Aorta (tissue), 5 donors: ENCODE results near the gene AFF3. TPM values are rescaled to one million over a fixed set of nuclear protein-coding genes. Genes with fewer than 3 reads are reported as not detected.

ENCODE experiments used
- ATAC-seq: fragments of 200-7000 bp; cut with Tn5 transposase; one replicate; pipeline ENCODE4 v1.9.1; 2022; ENCODE audit warnings: moderate library complexity; ENCODE audit not compliant: low FRiP score
- DNase-seq, 2 donors: peaks; one replicate each; pipeline ENCODE4 v3.0.0-alpha.2; 2020
- H3K27ac ChIP-seq, 2 donors: one replicate each; pipeline ENCODE4 v1.5.1; 2013; ENCODE audit warnings: low read length in 2 of 2, mild to moderate bottlenecking in 2 of 2, moderate library complexity in 2 of 2, control low read depth in 1 of 2, inconsistent platforms in 1 of 2, low read depth in 1 of 2
- H3K27me3 ChIP-seq, 2 donors: one replicate each; pipeline ENCODE4 v1.6.1; 2013; ENCODE audit warnings: control low read depth in 1 of 2, low read length in 1 of 2, mild to moderate bottlenecking in 1 of 2, moderate library complexity in 1 of 2; ENCODE audit not compliant: insufficient read depth in 2 of 2, control insufficient read depth in 1 of 2
- H3K36me3 ChIP-seq, 2 donors: one replicate each; pipeline ENCODE4 v1.6.1; 2013; ENCODE audit warnings: control low read depth in 1 of 2, low read length in 1 of 2, mild to moderate bottlenecking in 1 of 2; ENCODE audit not compliant: insufficient read depth in 2 of 2, control insufficient read depth in 1 of 2
- H3K4me1 ChIP-seq, 2 donors: one replicate each; pipeline ENCODE4 v1.6.1; 2013; ENCODE audit warnings: low read length in 2 of 2, control low read depth in 1 of 2, mild to moderate bottlenecking in 1 of 2, moderate library complexity in 1 of 2; ENCODE audit not compliant: insufficient read depth in 2 of 2, control insufficient read depth in 1 of 2
- H3K4me3 ChIP-seq, 2 donors: one replicate each; pipeline ENCODE4 v1.5.1; 2013; ENCODE audit warnings: low read length in 2 of 2, control low read depth in 1 of 2, mild to moderate bottlenecking in 1 of 2
- H3K9me3 ChIP-seq: one replicate; pipeline ENCODE4 v1.6.1; 2013; ENCODE audit warnings: mild to moderate bottlenecking, low read length; ENCODE audit not compliant: control insufficient read depth
- WGBS, 2 donors: extraction: QIAGEN DNeasy Blood & Tissue Kit; methylation state at CpG; one replicate each; pipeline ENCODE4 v1.1.7; 2013; 5-methylcytosine and 5-hydroxymethylcytosine counted together
- intact Hi-C, 2 donors: fragments of 100-400 bp; cut with DNase I; formaldehyde crosslinking; loops; one replicate each; pipeline versions ENCODE4 v1.14.2 to v1.15.0; 2022
- polyA plus RNA-seq, 2 donors: library from polyadenylated mRNA; stranded (reverse); fragments of 200-250 nt; gene quantifications; one replicate each; pipeline ENCODE4 v1.2.3, GENCODE V29; 2013
- total RNA-seq, 2 donors: library from RNA; stranded (reverse); fragmentation: NEBNext Ultra II Directional; extraction: Animal tissue kit (Norgen Biotek cat#: 25700); gene quantifications; one replicate each; pipeline ENCODE4 v1.2.1, GENCODE V29; 2021
- donor health status: healthy with polysubstance abuse.
- donor health status: Bipolar disorder and iron deficiency.
- donor health status: DM: no; HTN: no; CAD: no.
- donor health status: DM: no; HTN: no; CAD: no.
- donor health status: DM: yes; HTN: yes; CAD: no.

Gene AFF3
- total and polyA plus RNA-seq, 4 donors = 0.25 to 15.7 (median 5.5) TPM

GRCh38 chr2:99821039-99821438 is 321.4 kb downstream of the AFF3 start:
- ATAC-seq = no peak
- DNase-seq = no peak
- H3K36me3 ChIP-seq = no peaks in the 10 kb centered on the region
- no peaks in the 10 kb centered on the region for H3K4me1 ChIP-seq
- 95 to 96% methylated on average over 3 of the region's 3 CpGs for WGBS, 2 donors
- H3K9me3 ChIP-seq = no peaks in the 10 kb centered on the region
- H3K27me3 ChIP-seq = no peaks in the 10 kb centered on the region
- H3K4me3 ChIP-seq = no peak overlapping the region
- H3K27ac ChIP-seq = no peak overlapping the region
- intact Hi-C loops = no loop called here

- intact Hi-C loops = loop anchor here in 1 of 2 donors (10.0 kb wide), 1 partner anchor 435 kb away; no protein-coding TSS in a partner anchor
- Histone ChIP-seq H3K4me1 (no peaks in the 10 kb centered on the region), H3K27ac (no peak overlapping the region), H3K9me3 (no peaks in the 10 kb centered on the region), H3K4me3 (no peak overlapping the region), H3K27me3 (no peaks in the 10 kb centered on the region), H3K36me3 (no peaks in the 10 kb centered on the region)
- no peak for ATAC-seq
- no peak for DNase-seq
- 93 to 97% methylated on average over 7 of the region's 7 CpGs for WGBS, 2 donors
Measured at GRCh38 chr2:99819766-99820165, 322.6 kb downstream of the AFF3 start.

- no peak for ATAC-seq
- no peak overlapping the region for H3K27ac ChIP-seq
- DNase-seq = no peak
- 84 to 92% methylated on average over 2 of the region's 2 CpGs for WGBS, 2 donors
- intact Hi-C loops = loop anchor here in 1 of 2 donors (10.0 kb wide), 1 partner anchor 436 kb away; no protein-coding TSS in a partner anchor
- no peaks in the 10 kb centered on the region for H3K36me3 ChIP-seq
- H3K4me3 ChIP-seq = no peak overlapping the region
- no peaks in the 10 kb centered on the region for H3K27me3 ChIP-seq
- no peaks in the 10 kb centered on the region for H3K9me3 ChIP-seq
- no peaks in the 10 kb centered on the region for H3K4me1 ChIP-seq
Measured at GRCh38 chr2:99818842-99819241, 323.5 kb downstream of the AFF3 start.

- no peaks in the 10 kb centered on the region for H3K4me1 ChIP-seq
- 86 to 92% methylated on average over 5 of the region's 5 CpGs for WGBS, 2 donors
- H3K36me3 ChIP-seq = no peaks in the 10 kb centered on the region
- H3K4me3 ChIP-seq = no peak overlapping the region
- no peak overlapping the region for H3K27ac ChIP-seq
- ATAC-seq (no peak), DNase-seq (no peak)
- intact Hi-C loops = loop anchor here in 1 of 2 donors (10.0 kb wide), 1 partner anchor 438 kb away; no protein-coding TSS in a partner anchor
- no peaks in the 10 kb centered on the region for H3K9me3 ChIP-seq
- no peaks in the 10 kb centered on the region for H3K27me3 ChIP-seq
Measured at GRCh38 chr2:99816908-99817307, 325.5 kb downstream of the AFF3 start.

GRCh38 chr2:99812426-99812825 is 330.0 kb downstream of the AFF3 start:
- intact Hi-C loops = loop anchor here in 1 of 2 donors (10.0 kb wide), 1 partner anchor 442 kb away; no protein-coding TSS in a partner anchor
- no peak for ATAC-seq
- 94% methylated on average over 10 of the region's 10 CpGs for WGBS, 2 donors

GRCh38 chr2:99811544-99811943 is 330.8 kb downstream of the AFF3 start:
- Histone ChIP-seq H3K36me3 (no peaks in the 10 kb centered on the region), H3K27ac (no peak overlapping the region), H3K4me1 (peaks cover 0 to 2% of the 10 kb centered on the region in 2 donors), H3K27me3 (no peaks in the 10 kb centered on the region), H3K9me3 (no peaks in the 10 kb centered on the region), H3K4me3 (no peak overlapping the region)
- ATAC-seq (no peak), DNase-seq (no peak)
- intact Hi-C loops = loop anchor here in 1 of 2 donors (10.0 kb wide), 1 partner anchor 443 kb away; no protein-coding TSS in a partner anchor
- 14% methylated on average over 6 of the region's 6 CpGs for WGBS, 2 donors

More at GRCh38 chr2:99812426-99812825, 330.0 kb downstream of the AFF3 start:
- H3K27ac ChIP-seq = no peak overlapping the region
- peaks cover 0 to 2% of the 10 kb centered on the region in 2 donors for H3K4me1 ChIP-seq
- no peak overlapping the region for H3K4me3 ChIP-seq
- H3K36me3 ChIP-seq = no peaks in the 10 kb centered on the region
- no peak for DNase-seq
- no peaks in the 10 kb centered on the region for H3K9me3 ChIP-seq
- H3K27me3 ChIP-seq = no peaks in the 10 kb centered on the region

- intact Hi-C loops = loop anchor here in 1 of 2 donors (10.0 kb wide), 1 partner anchor 445 kb away; no protein-coding TSS in a partner anchor
- no peaks in the 10 kb centered on the region for H3K36me3 ChIP-seq
- no peaks in the 10 kb centered on the region for H3K9me3 ChIP-seq
- no peak overlapping the region for H3K4me3 ChIP-seq
- peaks cover 0 to 2% of the 10 kb centered on the region in 2 donors for H3K4me1 ChIP-seq
- ATAC-seq = no peak
- H3K27me3 ChIP-seq = no peaks in the 10 kb centered on the region
- 95 to 96% methylated on average over 4 of the region's 4 CpGs for WGBS, 2 donors
- no peak overlapping the region for H3K27ac ChIP-seq
- no peak for DNase-seq
Measured at GRCh38 chr2:99810225-99810624, 332.2 kb downstream of the AFF3 start.

- Histone ChIP-seq H3K36me3 (no peaks in the 10 kb centered on the region), H3K27me3 (no peaks in the 10 kb centered on the region), H3K9me3 (no peaks in the 10 kb centered on the region), H3K27ac (no peak overlapping the region), H3K4me3 (no peak overlapping the region), H3K4me1 (peaks cover 0 to 2% of the 10 kb centered on the region in 2 donors)
- no peak for ATAC-seq
- WGBS, 2 donors = 93 to 97% methylated on average over 8 of the region's 8 CpGs
- no peak for DNase-seq
- intact Hi-C loops = no loop called here
Measured at GRCh38 chr2:99809259-99809900, 333.0 kb downstream of the AFF3 start.
